Measurements from ENCODE around the gene PIGS. TPM values are rescaled to one million over a fixed set of nuclear protein-coding genes. Genes with fewer than 3 reads are reported as not detected.

PIGS gene
- total RNA-seq, 1 donor from 2014 or later, result 63.1 TPM

- Mint-ChIP-seq H3K36me3 (ENCODE audit: unreplicated experiment) (peaks cover 8% of the 10 kb centered on the region), H3K27me3 (ENCODE audit: unreplicated experiment) (peaks cover 7% of the 10 kb centered on the region), H3K9me3 (ENCODE audit: unreplicated experiment) (peaks cover 5% of the 10 kb centered on the region), H3K27ac (ENCODE audit: unreplicated experiment) (no peak overlapping the region), H3K4me1 (ENCODE audit: low read depth, unreplicated experiment) (peaks cover 1% of the 10 kb centered on the region), H3K4me3 (ENCODE audit: unreplicated experiment) (no peak overlapping the region)
- TF ChIP-seq, protein P1, sequence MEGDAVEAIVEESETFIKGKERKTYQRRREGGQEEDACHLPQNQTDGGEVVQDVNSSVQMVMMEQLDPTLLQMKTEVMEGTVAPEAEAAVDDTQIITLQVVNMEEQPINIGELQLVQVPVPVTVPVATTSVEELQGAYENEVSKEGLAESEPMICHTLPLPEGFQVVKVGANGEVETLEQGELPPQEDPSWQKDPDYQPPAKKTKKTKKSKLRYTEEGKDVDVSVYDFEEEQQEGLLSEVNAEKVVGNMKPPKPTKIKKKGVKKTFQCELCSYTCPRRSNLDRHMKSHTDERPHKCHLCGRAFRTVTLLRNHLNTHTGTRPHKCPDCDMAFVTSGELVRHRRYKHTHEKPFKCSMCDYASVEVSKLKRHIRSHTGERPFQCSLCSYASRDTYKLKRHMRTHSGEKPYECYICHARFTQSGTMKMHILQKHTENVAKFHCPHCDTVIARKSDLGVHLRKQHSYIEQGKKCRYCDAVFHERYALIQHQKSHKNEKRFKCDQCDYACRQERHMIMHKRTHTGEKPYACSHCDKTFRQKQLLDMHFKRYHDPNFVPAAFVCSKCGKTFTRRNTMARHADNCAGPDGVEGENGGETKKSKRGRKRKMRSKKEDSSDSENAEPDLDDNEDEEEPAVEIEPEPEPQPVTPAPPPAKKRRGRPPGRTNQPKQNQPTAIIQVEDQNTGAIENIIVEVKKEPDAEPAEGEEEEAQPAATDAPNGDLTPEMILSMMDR (IDR thresholded peaks at IDR 0.05; ENCODE audit: partially characterized antibody, unreplicated experiment), result no peak
- no peak for DNase-seq
Observed at GRCh38 chr17:28515518-28515917, 55.8 kb downstream of the PIGS start.

GRCh38 chr17:28514561-28515002 lies 56.7 kb downstream of the PIGS start:
- Mint-ChIP-seq H3K27ac (ENCODE audit: unreplicated experiment) (no peak overlapping the region), H3K36me3 (ENCODE audit: unreplicated experiment) (peaks cover 13% of the 10 kb centered on the region), H3K27me3 (ENCODE audit: unreplicated experiment) (peaks cover 10% of the 10 kb centered on the region), H3K9me3 (ENCODE audit: unreplicated experiment) (peaks cover 5% of the 10 kb centered on the region), H3K4me1 (ENCODE audit: low read depth, unreplicated experiment) (peaks cover 7% of the 10 kb centered on the region), H3K4me3 (ENCODE audit: unreplicated experiment) (no peak overlapping the region)
- DNase-seq, result no peak
- TF ChIP-seq, protein P1 (IDR thresholded peaks at IDR 0.05; ENCODE audit: partially characterized antibody, unreplicated experiment), result no peak

DNA sequence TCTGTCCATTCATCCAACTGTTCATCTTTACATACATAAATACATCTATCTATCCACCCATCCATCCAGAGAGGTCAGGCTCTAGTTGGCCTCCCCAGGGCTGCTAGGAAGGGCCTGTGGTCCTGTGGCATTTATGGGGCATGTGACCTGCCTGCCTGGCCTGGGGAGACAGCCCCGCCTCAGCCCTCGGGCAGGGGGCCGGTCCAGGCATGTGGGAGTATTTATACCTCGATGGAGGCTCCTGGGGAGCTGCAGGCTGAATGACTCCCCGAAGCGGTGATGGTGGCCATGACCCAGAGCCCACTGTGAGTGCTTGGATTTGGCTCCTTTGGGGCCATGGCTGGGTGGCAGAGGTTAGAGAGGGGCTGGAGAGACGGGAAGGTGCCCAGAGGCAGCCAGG lies 57.8 kb downstream of the PIGS start:
- peaks cover 7% of the 10 kb centered on the region for H3K36me3 Mint-ChIP-seq (ENCODE audit: unreplicated experiment)
- peaks cover 3% of the 10 kb centered on the region for H3K9me3 Mint-ChIP-seq (ENCODE audit: unreplicated experiment)
- TF ChIP-seq, protein P1 (IDR thresholded peaks at IDR 0.05; ENCODE audit: partially characterized antibody, unreplicated experiment), result no peak
- peaks cover 10% of the 10 kb centered on the region for H3K27me3 Mint-ChIP-seq (ENCODE audit: unreplicated experiment)
- DNase-seq, result no peak
- no peak overlapping the region for H3K27ac Mint-ChIP-seq (ENCODE audit: unreplicated experiment)
- H3K4me1 Mint-ChIP-seq (ENCODE audit: low read depth, unreplicated experiment), result peaks cover 7% of the 10 kb centered on the region
- no peak overlapping the region for H3K4me3 Mint-ChIP-seq (ENCODE audit: unreplicated experiment)

DNA sequence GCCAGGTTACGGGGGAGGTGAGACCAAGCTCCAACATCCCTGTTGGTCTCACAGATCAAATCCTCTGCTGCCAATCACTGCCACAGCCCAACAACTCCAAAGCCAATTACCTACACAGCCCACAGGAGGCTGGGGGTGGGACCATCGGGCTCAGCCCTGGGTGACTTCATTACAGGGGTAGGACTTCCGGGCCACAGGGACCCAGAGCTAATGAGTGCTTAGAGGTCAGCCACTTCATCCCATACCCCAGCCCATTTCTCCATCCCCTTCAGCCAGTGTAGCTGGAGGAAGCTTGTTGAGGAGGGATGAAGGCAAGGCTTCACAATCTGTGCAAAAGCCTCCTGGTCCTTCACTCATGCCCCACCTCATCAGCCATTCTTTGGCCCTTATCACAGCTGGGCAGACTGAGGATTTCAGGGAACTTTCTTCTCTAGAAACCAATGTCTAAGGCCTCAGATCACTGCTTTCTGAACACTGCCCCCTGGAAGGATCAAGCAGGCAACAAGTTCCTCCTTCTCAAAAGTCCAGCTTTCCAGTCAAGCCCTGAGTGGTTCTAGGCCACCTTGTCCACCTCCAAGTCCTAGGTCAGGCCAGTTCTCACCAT lies 59.4 kb downstream of the PIGS start:
- peaks cover 1% of the 10 kb centered on the region for H3K9me3 Mint-ChIP-seq (ENCODE audit: unreplicated experiment)
- no peak for DNase-seq
- H3K36me3 Mint-ChIP-seq (ENCODE audit: unreplicated experiment), result peaks cover 5% of the 10 kb centered on the region
- H3K4me1 Mint-ChIP-seq (ENCODE audit: low read depth, unreplicated experiment), result peaks cover 11% of the 10 kb centered on the region
- H3K27ac Mint-ChIP-seq (ENCODE audit: unreplicated experiment), result no peak overlapping the region
- TF ChIP-seq, protein P1 (IDR thresholded peaks at IDR 0.05; ENCODE audit: partially characterized antibody, unreplicated experiment), result no peak
- H3K27me3 Mint-ChIP-seq (ENCODE audit: unreplicated experiment), result peaks cover 10% of the 10 kb centered on the region
- no peak overlapping the region for H3K4me3 Mint-ChIP-seq (ENCODE audit: unreplicated experiment)

GRCh38 chr17:28509789-28510188 lies 61.5 kb downstream of the PIGS start:
- Mint-ChIP-seq H3K9me3 (ENCODE audit: unreplicated experiment) (peaks cover 2% of the 10 kb centered on the region), H3K27ac (ENCODE audit: unreplicated experiment) (no peak overlapping the region)

More at GRCh38 chr17:28509789-28510188, 61.5 kb downstream of the PIGS start:
- TF ChIP-seq, protein P1 (IDR thresholded peaks at IDR 0.05; ENCODE audit: partially characterized antibody, unreplicated experiment), result no peak
- Mint-ChIP-seq H3K27me3 (ENCODE audit: unreplicated experiment) (peaks cover 13% of the 10 kb centered on the region), H3K36me3 (ENCODE audit: unreplicated experiment) (peaks cover 5% of the 10 kb centered on the region), H3K4me1 (ENCODE audit: low read depth, unreplicated experiment) (peaks cover 20% of the 10 kb centered on the region), H3K4me3 (ENCODE audit: unreplicated experiment) (no peak overlapping the region)
- DNase-seq, result no peak
